ENCODE results near the gene ADIG.

Gene ADIG

GRCh38 chr20:38608188-38608587 is 27.2 kb downstream of the ADIG start:
- TF ChIP-seq CTCF (conservative IDR thresholded peaks at IDR 0.05) = no peak
- H3K27ac ChIP-seq = no peak overlapping the region

- no peak for TF ChIP-seq CTCF (conservative IDR thresholded peaks at IDR 0.05)
These were observed 28.8 kb downstream of the ADIG start for GRCh38 chr20:38609815-38610214.

GRCh38 chr20:38610521-38610920 is 29.5 kb downstream of the ADIG start:
- no peak overlapping the region for H3K27ac ChIP-seq

More at GRCh38 chr20:38609815-38610214, 28.8 kb downstream of the ADIG start:
- no peak overlapping the region for H3K27ac ChIP-seq

DNA sequence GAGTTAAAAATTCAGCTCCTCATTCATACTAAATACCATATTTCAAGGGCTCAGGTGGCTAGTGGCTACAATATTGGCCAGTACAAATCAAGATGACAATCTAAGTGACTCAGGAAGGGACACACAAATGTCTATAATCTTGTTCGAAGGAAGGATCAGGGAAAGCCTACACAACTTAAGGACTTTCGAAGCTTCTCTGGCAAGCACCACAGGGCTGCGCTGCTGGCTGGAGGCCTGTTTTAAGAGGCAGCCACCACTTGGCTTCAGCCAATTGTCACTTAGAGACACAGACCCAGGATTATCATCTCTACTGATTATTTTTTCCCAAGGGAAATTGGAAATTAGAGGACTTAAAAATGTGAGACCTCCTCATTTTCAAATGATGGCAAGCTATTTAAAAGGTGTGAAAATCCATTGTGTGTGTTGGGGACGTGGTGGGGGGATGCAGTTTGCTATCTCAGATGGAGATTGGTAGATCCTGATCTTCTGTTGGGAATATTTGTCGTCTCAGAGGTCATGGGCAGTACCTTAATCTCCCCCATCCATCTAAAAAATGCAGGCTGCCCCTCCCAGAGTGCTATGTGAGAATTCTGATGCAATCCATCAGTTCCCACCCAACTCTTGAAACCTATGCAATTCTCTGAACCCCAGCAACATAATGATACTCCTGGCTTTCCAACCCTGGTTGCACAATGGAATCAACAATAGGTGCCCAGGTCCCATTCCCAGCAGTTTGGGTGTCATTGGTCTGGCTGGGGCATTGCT is 31.9 kb downstream of the ADIG start:
- TF ChIP-seq CTCF (conservative IDR thresholded peaks at IDR 0.05) = no peak
- H3K27ac ChIP-seq = no peak overlapping the region

More at GRCh38 chr20:38610521-38610920, 29.5 kb downstream of the ADIG start:
- TF ChIP-seq CTCF (conservative IDR thresholded peaks at IDR 0.05) = no peak

DNA sequence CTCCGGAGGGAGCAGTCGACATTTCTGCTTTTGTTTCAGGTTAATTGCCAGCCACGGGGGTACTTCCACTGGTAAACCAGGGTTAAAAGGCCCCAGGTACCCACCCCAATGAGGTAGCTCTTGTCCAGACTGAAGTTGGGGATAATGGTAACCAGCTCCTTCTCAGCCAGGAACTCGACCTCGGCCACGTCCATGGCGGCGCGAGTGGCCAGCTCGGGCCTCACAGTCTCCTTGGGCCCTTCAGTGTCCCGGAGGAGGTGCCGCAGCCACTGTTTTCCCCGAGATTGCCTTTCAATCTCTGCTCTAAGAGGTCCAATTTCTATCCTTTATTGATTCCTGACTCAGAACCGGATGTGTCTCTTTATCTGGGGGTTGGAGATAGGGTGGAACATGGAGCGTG is 34.3 kb downstream of the ADIG start:
- H3K27ac ChIP-seq = no peak overlapping the region
- no peak for TF ChIP-seq CTCF (conservative IDR thresholded peaks at IDR 0.05)

GRCh38 chr20:38616457-38616856 is 35.5 kb downstream of the ADIG start:
- TF ChIP-seq CTCF (conservative IDR thresholded peaks at IDR 0.05) = no peak
- H3K27ac ChIP-seq = no peak overlapping the region

DNA sequence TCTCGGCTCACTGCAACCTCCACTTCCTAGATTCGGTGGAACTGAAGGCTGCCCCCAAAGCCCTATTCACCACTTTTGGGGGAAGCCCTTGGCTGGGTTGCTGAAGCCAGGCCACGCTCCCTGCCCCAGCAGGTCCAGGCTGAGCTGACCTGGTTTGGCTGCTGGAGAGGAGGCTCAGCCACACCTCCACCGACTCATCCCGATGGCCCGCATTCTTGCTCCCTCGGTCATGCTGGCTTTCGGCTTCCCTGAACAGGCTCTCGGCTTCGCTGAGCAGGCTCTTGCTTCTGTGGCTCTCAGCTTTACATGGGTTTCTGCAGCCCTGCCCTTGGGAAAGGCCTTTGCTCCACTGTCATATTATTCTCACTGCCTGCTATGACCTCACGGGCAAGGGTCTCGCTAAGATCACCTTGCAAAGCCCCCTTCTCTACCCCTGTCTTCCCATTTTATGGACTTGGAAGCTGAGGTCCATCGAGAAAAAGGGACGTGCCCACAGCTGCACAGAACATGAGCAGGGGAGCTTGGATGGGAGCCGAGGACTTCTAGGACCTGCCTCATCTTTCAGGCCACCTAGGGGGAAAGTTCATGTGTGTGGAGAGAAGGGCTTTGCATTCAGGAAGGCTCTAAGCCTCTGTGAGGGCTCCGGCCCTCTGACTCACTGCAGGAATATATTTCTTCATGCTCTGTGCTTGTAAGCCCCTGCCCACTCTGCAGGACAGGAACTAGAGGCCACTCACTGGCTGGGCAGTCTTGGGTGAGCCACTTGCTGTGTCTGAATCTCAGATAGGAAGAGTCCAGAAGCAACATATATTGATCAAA is 36.2 kb downstream of the ADIG start:
- no peak for TF ChIP-seq CTCF (conservative IDR thresholded peaks at IDR 0.05)

More for the DNA sequence above, 36.2 kb downstream of the ADIG start:
- no peak overlapping the region for H3K27ac ChIP-seq

All from VCaP (cell line).